HG03280 (cell line): ENCODE data around the gene EIF1AD.
"Not testable (repeated sequence)": the region's sequence is repeated elsewhere in the genome, so short reads cannot be mapped to it uniquely, and the experiment has no call there.

Source experiments
- ATAC-seq: cut with Tn5 transposase; IDR thresholded peaks from one replicate; pipeline ENCODE4 v1.9.1; 2021; ENCODE audit warnings: mild to moderate bottlenecking, moderate library complexity; ENCODE audit not compliant: unreplicated experiment

EIF1AD gene, protein sequence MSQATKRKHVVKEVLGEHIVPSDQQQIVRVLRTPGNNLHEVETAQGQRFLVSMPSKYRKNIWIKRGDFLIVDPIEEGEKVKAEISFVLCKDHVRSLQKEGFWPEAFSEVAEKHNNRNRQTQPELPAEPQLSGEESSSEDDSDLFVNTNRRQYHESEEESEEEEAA

DNA sequence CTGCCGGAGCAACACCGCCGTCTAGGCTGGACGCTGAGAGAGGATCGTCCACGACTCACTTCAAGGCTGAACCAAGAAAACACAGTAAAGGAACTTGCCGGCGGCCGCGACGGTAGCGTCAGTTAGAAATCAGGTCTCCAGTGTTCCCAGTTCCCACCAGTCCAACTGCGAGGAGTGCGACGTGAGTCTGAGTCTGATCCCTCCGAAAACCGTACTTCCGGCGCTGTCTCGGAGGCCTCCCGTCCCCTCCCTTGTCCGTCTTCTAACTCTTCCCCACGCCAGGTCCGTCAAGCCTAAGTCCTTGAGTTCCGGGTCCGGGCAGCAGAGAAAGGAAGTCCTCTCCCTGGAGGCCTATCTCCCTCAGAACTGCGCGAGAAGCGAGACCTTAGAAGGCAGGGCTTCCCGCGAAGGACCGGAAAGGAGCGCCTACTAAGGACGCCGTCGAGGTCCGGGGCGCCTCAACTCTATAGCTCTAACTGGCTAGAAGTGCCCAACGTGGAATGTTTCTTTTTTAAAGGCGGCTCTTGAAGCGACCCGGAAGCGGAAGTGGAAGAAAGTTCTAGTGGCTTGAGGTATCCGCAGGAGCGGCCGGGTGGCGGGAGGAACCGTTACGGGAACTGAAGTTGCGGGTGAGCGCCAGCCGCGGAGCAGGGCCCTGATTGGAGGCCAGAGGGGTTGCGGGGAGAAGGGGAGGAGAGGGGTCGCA, at the start of gene EIF1AD, which contains the start of gene BANF1:
EIF1AD (minus strand) TSS at position 216 of the 706 bp plus-strand sequence. CDS start 1,768 bp downstream, outside the sequence.
BANF1 (plus strand) TSS at position 562 of the 706 bp plus-strand sequence. CDS start 748 bp downstream, outside the sequence.
- ATAC-seq, result peak; percentile 82

DNA sequence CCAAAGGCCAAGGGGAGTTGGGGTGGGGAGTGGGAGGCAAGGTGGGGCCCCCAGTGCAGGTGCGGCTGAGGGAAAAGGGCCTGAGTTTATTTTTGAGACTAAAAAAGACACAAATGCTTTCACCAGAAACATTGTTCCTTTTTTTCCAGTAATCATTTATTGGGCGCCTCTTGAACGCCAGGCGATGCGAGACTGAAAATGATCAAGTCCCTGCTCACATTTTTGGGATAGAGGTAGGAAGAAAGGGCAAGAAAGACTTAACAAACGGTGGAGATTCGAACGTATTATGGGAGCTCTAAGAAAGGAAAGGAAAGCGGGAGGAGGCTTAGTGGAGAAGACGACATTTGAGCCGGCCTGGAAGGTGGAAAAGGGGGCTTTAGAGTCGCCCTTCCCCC, 49.4 kb upstream of the EIF1AD start:
- no peak for ATAC-seq

DNA sequence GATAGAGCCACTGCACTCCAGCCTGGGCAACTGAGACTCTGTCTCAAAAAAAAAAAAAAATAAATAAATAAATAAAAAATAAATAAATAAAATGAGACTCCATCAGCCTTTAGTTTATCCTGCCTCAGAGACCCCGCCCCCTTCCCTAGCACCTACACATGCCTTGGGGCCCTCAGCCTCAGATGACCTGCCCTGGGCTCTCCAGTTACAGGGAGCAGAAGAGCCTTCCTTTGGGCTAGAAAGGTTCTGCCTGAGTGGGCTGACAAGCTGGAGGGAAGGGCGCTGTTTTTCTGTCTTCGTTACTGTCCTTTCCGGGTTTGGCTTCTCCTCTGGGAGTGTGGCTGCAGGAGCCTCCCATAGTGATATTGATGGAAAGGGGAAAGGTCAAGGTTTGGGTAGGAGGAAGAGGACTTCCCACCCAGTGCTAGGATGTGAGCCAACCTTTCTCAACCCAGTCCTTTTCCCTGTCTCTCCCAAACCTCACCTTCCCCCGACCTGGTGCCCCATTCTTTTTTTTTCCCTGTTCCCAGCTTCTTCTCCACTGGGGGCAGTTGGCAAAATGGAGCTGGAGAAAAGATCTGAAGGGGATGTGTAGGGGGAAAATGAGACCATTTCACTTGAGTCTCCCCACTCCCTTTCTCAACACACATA, 48.7 kb upstream of the EIF1AD start:
- ATAC-seq, result no peak

DNA sequence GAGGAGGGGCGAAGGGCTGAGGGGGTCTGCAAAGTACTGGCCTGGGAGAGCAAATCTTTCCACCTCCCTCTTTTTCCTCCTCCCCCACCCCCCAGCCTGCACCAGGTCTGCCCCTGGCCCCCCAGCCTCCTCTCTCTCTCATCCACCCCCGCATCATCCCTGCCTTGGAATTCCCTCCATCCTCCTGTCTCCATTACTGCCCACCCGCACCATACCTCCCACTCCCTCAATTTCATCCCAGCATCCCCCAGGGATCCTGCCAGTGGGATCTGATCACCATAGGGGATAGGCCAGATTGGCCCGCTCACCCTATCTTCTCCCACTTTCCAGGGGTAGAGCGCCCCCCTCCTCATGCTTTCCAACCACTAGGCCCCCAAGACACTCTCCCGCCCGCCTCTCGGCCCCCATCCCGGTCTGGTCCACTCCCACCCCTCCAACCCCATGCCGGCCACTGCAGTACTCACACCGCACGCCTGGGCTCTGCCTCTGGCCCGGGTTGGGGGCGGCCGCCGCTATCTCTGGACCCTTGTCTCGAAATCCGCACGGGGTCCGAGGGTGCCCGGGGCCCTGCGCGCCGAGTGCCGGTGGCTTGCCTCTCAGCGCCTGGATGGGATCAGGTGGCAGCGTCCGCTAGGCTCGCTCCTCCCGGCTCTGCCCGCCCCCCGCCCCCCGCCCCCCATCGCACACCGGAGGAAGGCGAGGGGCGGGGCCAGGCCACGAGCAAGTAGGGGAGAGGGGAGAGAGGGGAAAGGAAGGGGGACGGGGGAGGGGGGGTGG, 46.8 kb upstream of the EIF1AD start, which contains the start of gene GAL3ST3:
GAL3ST3 (minus strand) TSS at position 615 of the 777 bp plus-strand sequence. CDS start 3,746 bp downstream, outside the sequence.
- no peak for ATAC-seq

DNA sequence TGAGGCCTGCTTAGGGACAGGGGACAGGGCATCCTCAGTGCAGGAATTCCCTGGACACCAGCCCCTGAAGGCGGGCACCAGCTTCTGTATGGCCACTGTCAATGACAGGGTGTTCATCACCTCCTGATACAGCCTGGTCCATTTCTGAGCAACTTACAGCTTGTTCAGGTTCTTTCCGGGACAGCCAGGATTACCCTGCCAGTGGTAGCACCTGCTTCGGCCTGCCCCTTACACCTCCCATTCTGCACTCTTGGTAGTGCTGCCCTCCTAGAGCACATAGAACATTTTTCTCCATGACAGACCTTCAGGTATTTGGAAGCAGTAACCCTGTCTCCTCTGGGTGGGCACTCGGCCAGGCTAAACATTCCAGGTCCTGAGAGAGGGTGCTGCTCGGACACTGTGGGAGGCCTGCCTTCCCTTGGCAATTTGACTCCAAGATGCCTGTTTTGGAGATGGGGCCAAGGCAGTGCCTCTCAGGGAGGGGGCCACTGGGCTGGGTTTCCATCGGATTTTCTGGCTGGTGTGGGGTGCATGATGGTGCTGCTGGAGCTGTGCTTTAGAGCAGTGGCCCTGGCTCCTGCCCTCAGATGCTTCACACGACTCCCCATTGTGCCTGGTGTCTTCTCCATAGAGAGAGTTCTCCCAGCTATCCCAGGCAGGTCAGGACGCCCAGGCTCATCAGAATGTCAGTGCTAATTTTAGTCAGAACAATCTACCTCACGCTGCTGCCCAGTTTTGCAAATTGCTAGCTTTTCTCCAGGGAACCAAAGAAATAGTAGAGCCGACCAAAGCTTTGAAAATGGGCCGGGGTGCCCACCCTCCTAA, 45.8 kb upstream of the EIF1AD start:
- no peak for ATAC-seq

DNA sequence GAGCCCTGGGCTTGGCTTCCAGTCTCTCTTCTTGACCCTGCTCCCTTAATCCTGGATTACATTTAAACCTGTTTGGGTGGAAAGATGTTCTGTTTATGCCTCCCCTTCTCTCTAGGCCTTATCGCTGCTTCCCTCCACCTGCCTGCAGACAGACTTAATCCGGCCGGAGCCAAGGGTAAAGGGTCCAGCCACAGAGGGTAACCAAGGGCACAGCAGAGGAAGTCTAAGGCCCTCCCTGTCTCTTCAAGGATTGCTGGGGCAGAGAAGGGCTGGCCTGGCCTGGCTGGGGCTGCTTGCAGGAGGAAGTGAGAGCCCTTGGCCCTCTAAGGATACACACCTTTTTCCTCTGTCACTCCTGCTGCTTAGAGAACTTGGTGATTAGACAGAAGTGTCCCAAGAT, 44.9 kb upstream of the EIF1AD start:
- no peak for ATAC-seq

DNA sequence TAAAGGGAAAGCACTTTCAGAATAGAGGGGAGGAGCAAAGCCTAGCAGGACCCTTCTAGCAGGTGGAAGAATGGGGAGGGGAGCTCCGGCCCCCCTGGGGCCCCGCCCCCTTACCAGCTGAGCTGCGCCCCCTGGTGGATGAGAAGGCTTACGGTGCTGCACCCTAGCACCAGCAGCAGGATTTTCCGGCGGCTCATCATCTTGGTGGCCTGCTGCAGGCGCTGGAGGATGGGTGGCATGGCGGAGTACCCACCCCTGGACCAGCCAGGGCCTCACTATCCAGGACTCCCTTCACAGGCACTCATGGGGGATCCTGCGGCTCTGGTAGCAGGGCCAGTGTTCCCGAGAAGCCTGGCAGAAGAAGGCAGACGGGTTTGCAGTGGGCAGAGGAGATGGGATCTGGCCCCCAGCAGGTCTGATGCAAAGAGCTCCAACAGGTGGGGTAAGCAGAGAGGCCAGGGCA, 43.3 kb upstream of the EIF1AD start:
- ATAC-seq, result no peak

DNA sequence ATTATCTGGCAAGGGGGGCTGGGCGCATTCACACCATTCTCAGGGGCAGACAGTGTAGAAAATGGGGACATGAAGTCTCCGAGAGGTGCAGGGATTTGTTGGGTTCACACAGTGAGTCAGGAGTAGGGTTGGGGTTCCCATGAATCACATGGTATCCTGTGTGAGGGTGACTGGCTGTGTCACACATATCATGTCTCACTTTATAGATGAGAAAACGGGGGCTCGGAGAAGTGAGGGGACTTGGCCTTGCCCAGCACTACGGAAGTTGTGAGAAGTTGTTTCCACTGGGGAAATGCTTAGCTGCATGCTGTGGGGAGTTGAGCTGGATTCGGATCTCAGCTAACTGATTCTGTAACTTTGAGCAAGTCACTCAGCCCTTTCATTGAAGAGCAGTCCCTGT, 42.8 kb upstream of the EIF1AD start:
- no peak for ATAC-seq

DNA sequence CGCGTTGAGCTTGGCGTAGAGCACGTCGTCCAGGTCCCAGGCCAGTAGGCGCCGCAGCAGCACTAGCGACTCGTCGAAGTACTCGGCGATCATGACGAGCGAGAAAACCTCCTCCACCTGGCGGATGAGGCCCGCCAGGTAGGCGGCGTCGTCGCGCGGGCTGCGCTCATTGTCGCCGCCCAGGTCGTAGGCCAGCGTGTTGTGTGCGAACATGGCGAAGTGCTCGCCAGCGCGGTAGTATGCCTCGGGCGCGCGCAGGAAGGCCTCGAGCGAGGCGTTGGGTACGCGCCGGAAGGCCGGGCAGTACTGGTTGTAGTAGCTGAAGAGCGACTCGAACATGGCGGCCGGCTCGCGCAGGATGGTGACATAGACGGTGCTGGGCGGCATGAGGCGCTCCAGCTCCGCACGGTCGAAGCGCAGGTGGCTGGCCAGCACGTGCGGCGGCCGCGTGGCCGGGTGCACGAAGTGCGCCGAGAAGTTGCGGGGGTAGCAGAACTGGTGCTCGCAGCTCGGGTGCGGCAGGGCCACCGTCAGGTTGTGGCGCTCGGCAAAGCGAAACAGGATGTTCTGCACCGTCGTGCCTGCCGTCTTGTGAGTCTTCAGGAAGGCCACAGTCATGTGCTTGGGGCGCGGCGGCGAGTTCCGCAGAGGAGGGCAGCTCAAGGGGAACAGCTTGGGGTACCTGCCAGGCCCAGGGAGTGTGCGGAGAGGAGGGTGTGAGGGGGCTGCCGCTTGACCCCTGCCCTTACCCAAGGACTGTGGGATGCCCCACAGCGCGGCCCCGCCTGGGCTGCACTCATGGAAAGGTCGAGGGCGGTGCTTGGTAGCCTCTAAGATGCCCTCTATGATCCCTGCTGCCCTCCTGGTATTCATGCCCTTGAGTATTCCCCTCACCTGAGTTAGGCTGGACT, 41.3 kb upstream of the EIF1AD start:
- no peak for ATAC-seq

DNA sequence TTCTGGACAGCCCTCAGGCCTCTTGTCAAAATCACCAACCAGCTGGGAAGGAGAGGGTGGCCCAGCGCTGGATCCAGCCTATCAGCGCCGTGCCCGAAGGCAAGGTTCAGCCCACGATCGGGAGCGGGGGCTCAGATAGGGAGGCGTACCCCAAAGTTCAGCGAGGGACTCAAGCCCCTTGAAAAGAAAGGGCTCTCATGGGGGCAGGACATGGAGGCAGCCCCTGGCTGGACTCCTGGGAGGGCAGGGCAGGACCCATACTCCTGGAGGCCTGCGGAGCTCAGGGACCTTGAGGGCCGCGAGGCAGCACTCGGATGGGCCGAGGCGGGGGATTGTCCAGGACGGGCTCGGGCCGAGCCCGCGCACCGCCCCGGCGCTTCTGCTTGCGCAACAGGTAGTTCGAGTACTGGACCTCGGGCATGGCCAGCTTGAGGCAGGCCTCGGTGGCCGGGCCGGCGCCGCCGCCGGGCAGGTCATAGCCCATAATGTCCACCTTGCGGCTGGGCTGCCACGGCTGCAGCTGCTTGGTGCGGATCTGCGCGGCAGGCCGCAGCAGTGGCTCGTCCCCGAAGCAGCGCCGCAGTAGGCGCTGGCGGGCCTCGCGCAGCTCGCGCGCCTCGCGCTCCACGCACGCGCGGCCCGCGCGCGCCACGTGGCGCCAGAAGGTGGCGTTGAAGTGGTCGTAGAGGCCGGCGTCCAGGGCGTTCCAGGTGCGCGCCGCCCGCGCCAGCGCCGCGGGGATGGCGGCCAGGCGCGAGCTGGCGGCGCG, 40.5 kb upstream of the EIF1AD start:
- no peak for ATAC-seq

DNA sequence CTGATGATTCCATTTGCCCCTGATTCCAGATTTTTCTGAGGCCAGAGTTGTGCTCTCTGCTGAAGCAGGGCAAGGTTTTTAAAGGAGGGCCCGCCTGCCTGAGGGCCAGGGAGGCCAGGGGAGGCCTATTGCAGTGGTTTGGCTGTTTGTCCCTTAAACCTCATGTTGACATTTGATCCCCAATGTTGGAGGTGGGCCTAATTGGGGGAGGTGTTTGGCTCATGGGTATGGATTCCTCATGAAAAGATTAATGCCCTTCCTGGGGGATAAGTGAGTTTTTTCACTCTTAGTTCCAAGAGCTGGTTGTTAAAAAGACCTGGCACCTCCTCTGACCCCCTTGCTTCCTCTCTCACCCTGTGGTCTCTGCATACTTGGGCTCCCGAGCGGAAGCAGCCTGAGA, 37.8 kb upstream of the EIF1AD start:
- ATAC-seq, result no peak

DNA sequence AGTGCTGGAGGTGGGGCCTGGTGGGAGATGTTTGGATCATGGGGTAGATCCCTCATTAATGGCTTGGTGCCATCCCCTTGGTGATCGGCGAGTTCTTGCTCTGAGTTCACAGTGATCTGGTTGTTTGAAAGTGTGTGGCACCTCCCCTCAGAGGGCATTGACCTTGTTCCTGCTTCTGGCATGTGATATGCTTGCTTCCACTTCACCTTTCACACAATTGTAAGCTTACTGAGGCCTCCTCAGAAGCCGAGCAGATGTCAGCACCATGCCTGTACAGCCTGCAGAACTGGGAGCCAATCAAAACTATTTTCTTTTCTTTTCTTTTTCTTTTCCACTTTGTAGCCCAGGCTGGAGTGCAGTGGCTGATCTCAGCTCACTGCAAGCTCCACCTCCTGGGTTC, 35.4 kb upstream of the EIF1AD start:
- ATAC-seq, result no peak

DNA sequence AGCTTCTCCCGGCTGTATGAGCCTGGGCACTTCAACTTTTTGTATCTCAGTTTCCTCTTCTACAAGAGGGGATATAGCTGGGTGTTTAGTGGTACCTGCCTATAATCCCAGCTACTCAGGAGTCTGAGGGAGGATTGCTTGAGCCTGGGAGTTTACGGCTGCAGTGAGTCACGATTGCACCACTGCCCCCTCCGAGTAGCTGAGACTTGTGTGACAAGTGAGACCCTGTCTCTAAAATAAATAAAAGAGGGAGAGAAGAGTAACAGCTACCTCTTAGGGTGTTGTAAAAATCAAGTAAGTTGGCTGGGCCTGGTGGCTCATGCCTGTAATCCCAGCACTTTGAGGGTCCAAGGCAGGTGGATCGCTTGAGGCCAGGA, 34.4 kb upstream of the EIF1AD start:
- no peak for ATAC-seq

DNA sequence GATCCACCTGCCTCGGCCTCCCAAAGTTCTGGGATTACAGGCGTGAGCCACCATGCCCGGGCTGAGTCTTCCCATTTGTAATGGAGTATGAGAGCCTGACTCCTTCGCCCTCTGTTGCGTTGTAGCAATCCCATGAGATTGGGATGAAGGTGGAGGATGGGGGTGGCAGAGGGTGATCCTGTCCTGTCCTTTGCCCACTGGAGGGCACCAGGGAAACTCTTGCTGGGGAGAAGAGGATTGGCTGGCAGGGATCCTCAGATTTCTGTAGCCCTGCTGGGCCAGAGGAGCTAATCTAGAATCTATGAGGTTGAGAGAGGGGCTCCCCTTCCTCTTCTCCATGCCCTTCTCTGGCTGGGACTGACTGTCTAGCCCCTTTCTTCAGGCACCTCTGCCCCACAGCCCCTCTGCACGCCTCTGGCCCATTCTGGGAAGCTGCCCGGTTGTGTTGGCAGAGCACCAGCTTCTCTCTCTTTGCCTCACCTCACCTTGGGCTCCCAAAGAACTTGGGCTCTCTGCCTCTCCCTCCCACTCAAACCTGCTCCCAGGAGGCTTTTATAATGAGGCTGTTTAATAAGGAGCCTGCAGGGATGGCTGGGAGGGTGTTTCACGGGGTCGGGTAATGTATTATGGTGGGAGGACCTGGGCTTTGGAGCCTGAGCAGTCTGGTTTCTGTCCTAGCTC, 33.8 kb upstream of the EIF1AD start:
- no peak for ATAC-seq

DNA sequence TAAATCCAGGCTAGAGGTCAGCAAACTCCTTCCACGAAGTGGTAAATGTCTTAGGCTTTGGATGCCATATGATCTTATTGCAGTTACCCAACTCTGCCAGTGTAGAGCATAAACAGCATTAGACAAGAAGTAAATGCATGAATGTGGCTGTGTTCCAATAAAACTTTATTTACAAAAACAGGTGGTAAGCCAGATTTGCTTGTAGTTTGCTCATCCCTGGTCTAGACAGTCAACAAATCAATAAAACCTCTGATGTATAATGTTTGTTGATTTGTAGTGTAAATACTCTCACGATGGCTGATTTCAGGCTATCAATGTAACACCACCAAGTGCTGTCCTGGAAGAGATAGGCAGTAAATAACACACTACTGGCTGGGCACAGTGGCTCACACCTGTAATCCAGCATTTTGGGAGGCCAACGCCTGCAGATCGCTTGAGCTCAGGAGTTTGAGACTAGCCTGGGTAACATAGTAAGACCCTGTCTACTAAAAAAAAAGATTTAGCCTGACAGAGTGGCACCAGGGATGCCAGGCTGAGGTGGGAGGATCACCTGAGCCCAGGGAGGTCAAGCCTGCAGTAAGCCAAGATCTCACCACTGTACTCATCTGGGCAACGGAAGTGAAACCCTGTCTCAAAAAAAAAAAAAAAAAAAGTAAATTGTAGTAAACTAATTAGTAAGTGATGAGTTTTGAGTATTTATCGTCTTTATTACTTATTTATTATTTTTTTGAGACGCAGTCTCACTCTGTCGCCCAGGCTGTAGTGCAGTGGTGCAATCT, 31.2 kb upstream of the EIF1AD start:
- ATAC-seq, result no peak

DNA sequence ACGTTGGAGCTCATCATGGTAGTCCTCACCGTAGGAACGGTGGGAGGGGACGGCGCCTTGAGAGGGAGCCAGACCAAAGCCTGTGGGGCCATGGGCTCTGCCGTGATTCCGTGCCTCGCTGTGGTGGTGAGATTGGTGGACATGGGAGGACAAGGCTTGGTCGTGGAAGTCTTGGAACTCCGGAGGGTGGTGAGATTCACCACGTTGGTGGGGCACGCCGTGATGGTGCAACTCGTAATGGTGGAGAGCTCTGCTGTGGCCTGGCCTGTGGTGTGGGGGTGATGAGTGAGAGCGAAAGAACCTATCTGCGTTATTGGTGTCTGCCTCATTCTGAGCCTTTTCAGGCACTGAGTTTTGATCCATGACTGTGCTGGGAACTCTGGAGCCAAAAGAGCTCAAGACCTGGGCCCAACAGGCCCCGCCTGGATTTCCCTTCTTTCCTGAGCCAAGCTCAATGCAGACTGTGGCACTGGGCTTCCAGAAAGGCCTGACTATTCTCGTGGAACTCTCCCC, 24.1 kb upstream of the EIF1AD start, which contains the start of gene CATSPER1:
CATSPER1 (minus strand) TSS at position 463 of the 513 bp plus-strand sequence; CDS start at position 363, 100 bp downstream.
- no peak for ATAC-seq

DNA sequence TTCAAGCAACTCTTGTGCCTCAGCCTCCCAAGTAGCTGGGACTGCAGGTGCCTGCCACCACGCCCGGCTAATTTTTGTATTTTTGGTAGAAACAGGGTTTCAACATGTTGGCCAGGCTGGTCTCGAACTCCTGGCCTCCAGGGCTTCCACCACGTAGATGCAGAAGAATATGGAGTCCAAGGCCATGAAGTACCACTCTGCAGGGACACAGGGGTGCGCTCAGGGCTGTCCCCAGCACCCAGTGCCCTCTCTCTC, 21.2 kb upstream of the EIF1AD start:
- ATAC-seq, result not testable (repeated sequence)
